A549 (cell line): Measurements from ENCODE around the gene TSEN54.

Experiments
- ATOH8 ChIP-seq: fragments of 250-450 bp; sonication (Bioruptor Pico); IDR thresholded peaks from 2 replicates; pipeline ENCODE4 v1.5.0; 2020; ENCODE audit warnings: low read depth, mild to moderate bottlenecking, moderate library complexity
- CEBPB ChIP-seq, 2 experiments: fragments of >200 bp in 1 of 2; sonication (Bioruptor Twin) in 1 of 2; formaldehyde crosslinking in 1 of 2; IDR thresholded peaks; 2 replicates each; pipeline ENCODE4 v1.6.1; 2012 to 2016
- CHD2 ChIP-seq: fragments of 150-350 bp; IDR thresholded peaks from 2 replicates; pipeline ENCODE4 v1.6.1; 2014; ENCODE audit warnings: low read length; ENCODE audit not compliant: partially characterized antibody
- CTCF ChIP-seq: fragments of >200 bp; sonication (Bioruptor Twin); formaldehyde crosslinking; IDR thresholded peaks from 3 replicates; pipeline ENCODE4 v1.5.1; 2016
- EP300 ChIP-seq, 2 experiments: fragments of >200 bp; sonication (Bioruptor Twin); formaldehyde crosslinking; IDR thresholded peaks; 2 replicates in 1 of 2; 3 replicates in 1 of 2; pipeline ENCODE4 v1.6.1; 2016 to 2017
- MAFK ChIP-seq: fragments of 450-650 bp; IDR thresholded peaks from 2 replicates; pipeline ENCODE4 v1.6.1; 2014; ENCODE audit not compliant: partially characterized antibody
- NFE2L2 ChIP-seq: fragments of 150-350 bp; conservative IDR thresholded peaks from 2 replicates; pipeline ENCODE4 v1.6.1; 2014; ENCODE audit warnings: low read length
- RARB ChIP-seq: fragments of 250-450 bp; sonication (Bioruptor Pico); IDR thresholded peaks from 2 replicates; pipeline ENCODE4 v1.8.0; 2021; ENCODE audit warnings: mild to moderate bottlenecking, moderate library complexity
- USF2 ChIP-seq: fragments of 450-650 bp; IDR thresholded peaks from 2 replicates; pipeline ENCODE4 v1.6.1; 2014; ENCODE audit warnings: antibody characterized with exemption
- ZSCAN20 ChIP-seq: fragments of 250-450 bp; sonication (Bioruptor Pico); IDR thresholded peaks from 2 replicates; pipeline ENCODE4 v1.8.0; 2022; ENCODE audit warnings: mild to moderate bottlenecking, moderate library complexity
- TF ChIP-seq, protein P1 (sequence below): fragments of 200-600 bp; sonication (generic); IDR thresholded peaks from 2 replicates; pipeline ENCODE4 v1.6.1; 2016; ENCODE audit warnings: antibody characterized with exemption, mild to moderate bottlenecking, moderate library complexity
- TF ChIP-seq, protein P2 (sequence below): IDR thresholded peaks from 2 replicates; pipeline ENCODE4 v1.6.1; 2012

GRCh38 chr17:75521290-75521689, 5.0 kb downstream of the TSEN54 start:
- TF ChIP-seq CTCF: no peak
- TF ChIP-seq CEBPB (IDR thresholded peaks at IDR 0.05): no peak
- TF ChIP-seq, protein P1, sequence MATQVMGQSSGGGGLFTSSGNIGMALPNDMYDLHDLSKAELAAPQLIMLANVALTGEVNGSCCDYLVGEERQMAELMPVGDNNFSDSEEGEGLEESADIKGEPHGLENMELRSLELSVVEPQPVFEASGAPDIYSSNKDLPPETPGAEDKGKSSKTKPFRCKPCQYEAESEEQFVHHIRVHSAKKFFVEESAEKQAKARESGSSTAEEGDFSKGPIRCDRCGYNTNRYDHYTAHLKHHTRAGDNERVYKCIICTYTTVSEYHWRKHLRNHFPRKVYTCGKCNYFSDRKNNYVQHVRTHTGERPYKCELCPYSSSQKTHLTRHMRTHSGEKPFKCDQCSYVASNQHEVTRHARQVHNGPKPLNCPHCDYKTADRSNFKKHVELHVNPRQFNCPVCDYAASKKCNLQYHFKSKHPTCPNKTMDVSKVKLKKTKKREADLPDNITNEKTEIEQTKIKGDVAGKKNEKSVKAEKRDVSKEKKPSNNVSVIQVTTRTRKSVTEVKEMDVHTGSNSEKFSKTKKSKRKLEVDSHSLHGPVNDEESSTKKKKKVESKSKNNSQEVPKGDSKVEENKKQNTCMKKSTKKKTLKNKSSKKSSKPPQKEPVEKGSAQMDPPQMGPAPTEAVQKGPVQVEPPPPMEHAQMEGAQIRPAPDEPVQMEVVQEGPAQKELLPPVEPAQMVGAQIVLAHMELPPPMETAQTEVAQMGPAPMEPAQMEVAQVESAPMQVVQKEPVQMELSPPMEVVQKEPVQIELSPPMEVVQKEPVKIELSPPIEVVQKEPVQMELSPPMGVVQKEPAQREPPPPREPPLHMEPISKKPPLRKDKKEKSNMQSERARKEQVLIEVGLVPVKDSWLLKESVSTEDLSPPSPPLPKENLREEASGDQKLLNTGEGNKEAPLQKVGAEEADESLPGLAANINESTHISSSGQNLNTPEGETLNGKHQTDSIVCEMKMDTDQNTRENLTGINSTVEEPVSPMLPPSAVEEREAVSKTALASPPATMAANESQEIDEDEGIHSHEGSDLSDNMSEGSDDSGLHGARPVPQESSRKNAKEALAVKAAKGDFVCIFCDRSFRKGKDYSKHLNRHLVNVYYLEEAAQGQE: no peak
- TF ChIP-seq EP300 (IDR thresholded peaks at IDR 0.05): no peak
- TF ChIP-seq CHD2: no peak
- no peak for TF ChIP-seq ZSCAN20 (CRISPR knock-in tag)
- no peak for TF ChIP-seq USF2
- no peak for TF ChIP-seq NFE2L2
- TF ChIP-seq, protein P2, sequence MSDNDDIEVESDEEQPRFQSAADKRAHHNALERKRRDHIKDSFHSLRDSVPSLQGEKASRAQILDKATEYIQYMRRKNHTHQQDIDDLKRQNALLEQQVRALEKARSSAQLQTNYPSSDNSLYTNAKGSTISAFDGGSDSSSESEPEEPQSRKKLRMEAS: no peak
- TF ChIP-seq ATOH8 (CRISPR knock-in tag): no peak
- no peak for TF ChIP-seq RARB (CRISPR knock-in tag)
- TF ChIP-seq MAFK: no peak
